ENCODE data around the gene PTBP2.

PTBP2 gene

DNA sequence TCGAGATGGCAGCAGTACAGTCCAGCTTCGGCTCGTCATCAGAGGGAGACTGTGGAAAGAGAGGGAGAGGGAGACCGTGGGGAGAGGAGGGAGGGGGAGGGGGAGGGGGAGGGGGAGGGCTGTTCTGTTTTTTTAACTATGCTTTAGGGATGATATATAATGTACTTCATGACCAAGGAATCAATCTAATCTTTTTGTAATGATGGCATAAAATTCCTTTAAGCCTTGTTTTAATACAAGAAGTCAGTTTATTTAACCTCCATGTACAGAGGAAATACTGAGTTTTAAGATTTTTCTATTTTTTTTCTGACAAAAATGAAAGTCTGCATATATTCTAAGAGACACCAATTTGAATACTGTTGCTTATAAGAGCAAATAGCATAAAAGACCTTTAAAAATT lies 41.9 kb downstream of the PTBP2 start:
- H3K9me3 ChIP-seq (ENCODE audit: insufficient read depth, low read length, severe bottlenecking), result peaks cover 17% of the 10 kb centered on the region
- no peak overlapping the region for H3K9ac ChIP-seq (ENCODE audit: low read depth, low read length)
- no peak overlapping the region for H2AFZ ChIP-seq (ENCODE audit: low read depth, low read length)
- no peak overlapping the region for H3K27ac ChIP-seq (ENCODE audit: low read length)
- no peaks in the 10 kb centered on the region for H3K27me3 ChIP-seq (ENCODE audit: insufficient read depth, low read length, poor library complexity)
- TF ChIP-seq EZH2 (IDR thresholded peaks at IDR 0.05; ENCODE audit: borderline replicate concordance, low read depth, low read length, severe bottlenecking), result no peak
- TF ChIP-seq, protein P1, sequence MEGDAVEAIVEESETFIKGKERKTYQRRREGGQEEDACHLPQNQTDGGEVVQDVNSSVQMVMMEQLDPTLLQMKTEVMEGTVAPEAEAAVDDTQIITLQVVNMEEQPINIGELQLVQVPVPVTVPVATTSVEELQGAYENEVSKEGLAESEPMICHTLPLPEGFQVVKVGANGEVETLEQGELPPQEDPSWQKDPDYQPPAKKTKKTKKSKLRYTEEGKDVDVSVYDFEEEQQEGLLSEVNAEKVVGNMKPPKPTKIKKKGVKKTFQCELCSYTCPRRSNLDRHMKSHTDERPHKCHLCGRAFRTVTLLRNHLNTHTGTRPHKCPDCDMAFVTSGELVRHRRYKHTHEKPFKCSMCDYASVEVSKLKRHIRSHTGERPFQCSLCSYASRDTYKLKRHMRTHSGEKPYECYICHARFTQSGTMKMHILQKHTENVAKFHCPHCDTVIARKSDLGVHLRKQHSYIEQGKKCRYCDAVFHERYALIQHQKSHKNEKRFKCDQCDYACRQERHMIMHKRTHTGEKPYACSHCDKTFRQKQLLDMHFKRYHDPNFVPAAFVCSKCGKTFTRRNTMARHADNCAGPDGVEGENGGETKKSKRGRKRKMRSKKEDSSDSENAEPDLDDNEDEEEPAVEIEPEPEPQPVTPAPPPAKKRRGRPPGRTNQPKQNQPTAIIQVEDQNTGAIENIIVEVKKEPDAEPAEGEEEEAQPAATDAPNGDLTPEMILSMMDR (IDR thresholded peaks at IDR 0.05; ENCODE audit: borderline replicate concordance, extremely low read depth, low read length, poor library complexity, severe bottlenecking), result no peak
- peaks cover 35% of the 10 kb centered on the region for H4K20me1 ChIP-seq (ENCODE audit: insufficient read depth, low read length)
- H3K4me2 ChIP-seq (ENCODE audit: insufficient read depth, low read length), result no peak overlapping the region
- no peaks in the 10 kb centered on the region for H3K4me1 ChIP-seq (ENCODE audit: insufficient read depth, low read length)
- DNase-seq (no peak), ATAC-seq (ENCODE audit: insufficient read depth, low read depth) (no peak)
- peaks cover 61% of the 10 kb centered on the region for H3K36me3 ChIP-seq (ENCODE audit: insufficient read depth, low read length)
- H3K79me2 ChIP-seq (ENCODE audit: insufficient read depth, low read length), result peaks cover 82% of the 10 kb centered on the region
- no peak overlapping the region for H3K4me3 ChIP-seq (ENCODE audit: low read depth in 1 of 2, low read length in 2 of 2)

- peaks cover 35% of the 10 kb centered on the region for H4K20me1 ChIP-seq (ENCODE audit: insufficient read depth, low read length)
- H3K36me3 ChIP-seq (ENCODE audit: insufficient read depth, low read length), result peaks cover 62% of the 10 kb centered on the region
- no peak for DNase-seq
- peaks cover 12% of the 10 kb centered on the region for H3K9me3 ChIP-seq (ENCODE audit: insufficient read depth, low read length, severe bottlenecking)
- H2AFZ ChIP-seq (ENCODE audit: low read depth, low read length), result no peak overlapping the region
- no peaks in the 10 kb centered on the region for H3K27me3 ChIP-seq (ENCODE audit: insufficient read depth, low read length, poor library complexity)
- H3K79me2 ChIP-seq (ENCODE audit: insufficient read depth, low read length), result peaks cover 81% of the 10 kb centered on the region
- no peak overlapping the region for H3K4me3 ChIP-seq (ENCODE audit: low read depth in 1 of 2, low read length in 2 of 2)
- no peak overlapping the region for H3K27ac ChIP-seq (ENCODE audit: low read length)
- H3K4me2 ChIP-seq (ENCODE audit: insufficient read depth, low read length), result no peak overlapping the region
- TF ChIP-seq, protein P1 (IDR thresholded peaks at IDR 0.05; ENCODE audit: borderline replicate concordance, extremely low read depth, low read length, poor library complexity, severe bottlenecking), result no peak
- no peak for TF ChIP-seq EZH2 (IDR thresholded peaks at IDR 0.05; ENCODE audit: borderline replicate concordance, low read depth, low read length, severe bottlenecking)
- no peaks in the 10 kb centered on the region for H3K4me1 ChIP-seq (ENCODE audit: insufficient read depth, low read length)
- no peak for ATAC-seq (ENCODE audit: insufficient read depth, low read depth)
- H3K9ac ChIP-seq (ENCODE audit: low read depth, low read length), result no peak overlapping the region
Observed at GRCh38 chr1:96764469-96764868, 42.9 kb downstream of the PTBP2 start.

DNA sequence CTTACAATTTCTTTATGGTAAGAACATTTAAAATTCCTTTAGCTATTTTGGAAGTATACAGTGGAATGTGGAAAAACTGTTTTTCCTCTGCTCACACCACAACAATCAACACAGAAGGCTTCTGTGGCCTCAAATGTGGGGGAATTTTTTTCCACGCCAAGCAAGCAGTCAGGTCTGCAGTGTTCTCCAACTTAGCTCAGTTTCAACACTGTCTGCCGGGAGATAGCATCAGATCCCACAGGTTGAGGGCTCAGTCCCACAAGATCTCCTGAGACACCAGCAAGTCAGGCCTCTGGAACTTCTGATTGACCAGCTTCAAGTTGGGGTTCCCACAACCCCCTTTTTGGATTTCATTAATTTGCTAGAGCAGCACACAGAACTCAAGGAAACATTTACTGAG lies 50.3 kb downstream of the PTBP2 start:
- TF ChIP-seq, protein P1 (IDR thresholded peaks at IDR 0.05; ENCODE audit: borderline replicate concordance, extremely low read depth, low read length, poor library complexity, severe bottlenecking), result no peak
- TF ChIP-seq EZH2 (IDR thresholded peaks at IDR 0.05; ENCODE audit: borderline replicate concordance, low read depth, low read length, severe bottlenecking), result no peak
- Histone ChIP-seq H3K9ac (ENCODE audit: low read depth, low read length) (no peak overlapping the region), H3K4me1 (ENCODE audit: insufficient read depth, low read length) (no peaks in the 10 kb centered on the region), H3K4me3 (ENCODE audit: low read depth in 1 of 2, low read length in 2 of 2) (no peak overlapping the region), H2AFZ (ENCODE audit: low read depth, low read length) (no peak overlapping the region), H4K20me1 (ENCODE audit: insufficient read depth, low read length) (peaks cover 24% of the 10 kb centered on the region), H3K27ac (ENCODE audit: low read length) (no peak overlapping the region), H3K36me3 (ENCODE audit: insufficient read depth, low read length) (peaks cover 89% of the 10 kb centered on the region), H3K9me3 (ENCODE audit: insufficient read depth, low read length, severe bottlenecking) (no peaks in the 10 kb centered on the region), H3K27me3 (ENCODE audit: insufficient read depth, low read length, poor library complexity) (no peaks in the 10 kb centered on the region), H3K79me2 (ENCODE audit: insufficient read depth, low read length) (peaks cover 63% of the 10 kb centered on the region), H3K4me2 (ENCODE audit: insufficient read depth, low read length) (no peak overlapping the region)
- ATAC-seq (ENCODE audit: insufficient read depth, low read depth) (no peak), DNase-seq (no peak)

DNA sequence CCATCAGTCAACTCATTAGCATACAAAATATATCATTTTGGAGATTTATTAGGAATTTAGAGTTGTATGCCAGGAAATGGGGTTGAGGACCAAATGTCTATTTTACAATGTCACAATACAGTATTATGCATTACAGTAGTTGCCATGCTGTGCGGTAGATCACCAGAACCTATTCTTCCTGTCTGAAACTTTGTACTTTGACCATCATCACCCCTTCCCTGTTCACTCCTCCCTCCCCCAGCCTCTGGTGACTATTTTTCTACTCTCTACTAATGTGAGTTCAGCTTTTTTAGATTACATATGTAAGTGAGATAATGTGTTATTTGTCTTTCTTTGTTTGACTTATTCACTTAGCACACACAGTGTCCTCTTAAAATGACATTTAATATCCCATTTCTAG lies 50.8 kb downstream of the PTBP2 start:
- Histone ChIP-seq H3K4me2 (ENCODE audit: insufficient read depth, low read length) (no peak overlapping the region), H3K27ac (ENCODE audit: low read length) (no peak overlapping the region), H3K9me3 (ENCODE audit: insufficient read depth, low read length, severe bottlenecking) (no peaks in the 10 kb centered on the region), H3K27me3 (ENCODE audit: insufficient read depth, low read length, poor library complexity) (no peaks in the 10 kb centered on the region), H3K79me2 (ENCODE audit: insufficient read depth, low read length) (peaks cover 60% of the 10 kb centered on the region), H3K36me3 (ENCODE audit: insufficient read depth, low read length) (peaks cover 91% of the 10 kb centered on the region), H3K9ac (ENCODE audit: low read depth, low read length) (no peak overlapping the region), H3K4me3 (ENCODE audit: low read depth in 1 of 2, low read length in 2 of 2) (no peak overlapping the region), H2AFZ (ENCODE audit: low read depth, low read length) (no peak overlapping the region), H3K4me1 (ENCODE audit: insufficient read depth, low read length) (no peaks in the 10 kb centered on the region), H4K20me1 (ENCODE audit: insufficient read depth, low read length) (peaks cover 21% of the 10 kb centered on the region)
- DNase-seq (no peak), ATAC-seq (ENCODE audit: insufficient read depth, low read depth) (no peak)
- TF ChIP-seq, protein P1 (IDR thresholded peaks at IDR 0.05; ENCODE audit: borderline replicate concordance, extremely low read depth, low read length, poor library complexity, severe bottlenecking), result no peak
- TF ChIP-seq EZH2 (IDR thresholded peaks at IDR 0.05; ENCODE audit: borderline replicate concordance, low read depth, low read length, severe bottlenecking), result no peak
